GM12878 (cell line): ENCODE measurements around the gene PTBP3. TPM values are rescaled to one million over a fixed set of nuclear protein-coding genes. Genes with fewer than 3 reads are reported as not detected.
A peak's percentile ranks its signal among the peaks of the same experiment; 100 is the strongest.

Experiments used
- ATAC-seq: fragments of 200-7000 bp; cut with Tn5 transposase; 3 replicates; pipeline ENCODE4 v1.9.1; 2020; ENCODE audit warnings: mild to moderate bottlenecking, moderate library complexity
- BruUV-seq: library from RNA; stranded (reverse); fragments of 400-500 nt; replicated peaks from 2 replicates; lab custom pipeline; 2021; lab: Mats Ljungman, UMichigan
- CTCF ChIA-PET: fragments of 300-600 bp; sonication (Branson Sonifier 250); formaldehyde crosslinking; extraction: SDS; loops from one replicate; lab custom pipeline; 2021; ENCODE audit warnings: inconsistent platforms; lab: Yijun Ruan, JAX
- POLR2A ChIA-PET: fragments of 350-600 bp; formaldehyde crosslinking; extraction: SDS; loops from one replicate; lab custom pipeline; 2021; ENCODE audit warnings: inconsistent platforms; lab: Charles Lee
- RAD21 ChIA-PET: fragments of 300-600 bp; sonication (Branson Sonifier 250); formaldehyde crosslinking; loops from one replicate; lab custom pipeline; 2023; ENCODE audit warnings: antibody characterized with exemption; ENCODE audit not compliant: unreplicated experiment; lab: Charles Lee
- SMC1A ChIA-PET: fragments of 300-600 bp; sonication (Branson Sonifier 250); formaldehyde crosslinking; loops from one replicate; lab custom pipeline; 2023; ENCODE audit not compliant: unreplicated experiment, uncharacterized antibody; lab: Charles Lee
- DNase-seq: peaks from one replicate; pipeline ENCODE4 v3.0.0-alpha.2; 2011; ENCODE audit warnings: low read depth, low spot score
- FAIRE-seq: peaks from 3 replicates; lab custom pipeline; 2011; peaks lifted over from hg19 to GRCh38; lab: Jason Lieb, UNC
- H2AFZ ChIP-seq: 2 replicates; pipeline ENCODE4 v1.6.0; 2011; ENCODE audit warnings: low read depth, low read length, control low read depth; ENCODE audit not compliant: control insufficient read depth
- H3K27ac ChIP-seq: 2 replicates; pipeline ENCODE4 v1.5.1; 2011; ENCODE audit warnings: control low read depth; ENCODE audit not compliant: control insufficient read depth, insufficient read depth
- H3K27me3 ChIP-seq, 2 experiments: replicated peaks in 1 of 2; 2 replicates each; pipeline versions ENCODE4 v1.6.0 to v1.6.1; 2011; ENCODE audit warnings: low read length in 1 of 2; ENCODE audit not compliant: control insufficient read depth in 2 of 2, insufficient read depth in 2 of 2
- H3K36me3 ChIP-seq, 2 experiments: 2 replicates each; pipeline ENCODE4 v1.5.1; 2011; ENCODE audit warnings: low read length in 1 of 2; ENCODE audit not compliant: control insufficient read depth in 2 of 2, insufficient read depth in 2 of 2
- H3K4me1 ChIP-seq: 2 replicates; pipeline ENCODE4 v1.6.1; 2011; ENCODE audit warnings: mild to moderate bottlenecking, low read length, moderate library complexity, mixed read lengths; ENCODE audit not compliant: control insufficient read depth, insufficient read depth
- H3K4me2 ChIP-seq: 2 replicates; pipeline ENCODE4 v1.6.0; 2011; ENCODE audit warnings: control low read depth; ENCODE audit not compliant: control insufficient read depth, insufficient read depth
- H3K4me3 ChIP-seq: fragments of 200-600 bp; sonication (generic); 2 replicates; pipeline ENCODE4 v1.5.1; 2016
- H3K79me2 ChIP-seq: 2 replicates; pipeline ENCODE4 v1.6.0; 2011; ENCODE audit warnings: low read length; ENCODE audit not compliant: control insufficient read depth, insufficient read depth
- H3K9ac ChIP-seq: 2 replicates; pipeline ENCODE4 v1.8.0; 2011; ENCODE audit warnings: low read length, control low read depth, mixed read lengths; ENCODE audit not compliant: control insufficient read depth, insufficient read depth
- H3K9me3 ChIP-seq: replicated peaks from 3 replicates; pipeline ENCODE4 v1.5.1; 2011; ENCODE audit warnings: mild to moderate bottlenecking, low read length; ENCODE audit not compliant: control insufficient read depth, insufficient read depth
- H4K20me1 ChIP-seq: 2 replicates; pipeline ENCODE4 v1.6.0; 2011; ENCODE audit not compliant: control insufficient read depth, insufficient read depth
- ATF7 ChIP-seq: fragments of 450-650 bp; IDR thresholded peaks from 2 replicates; pipeline ENCODE4 v1.6.1; 2016; ENCODE audit warnings: low read depth, mild to moderate bottlenecking
- EED ChIP-seq: sonication (generic); IDR thresholded peaks from 2 replicates; pipeline ENCODE4 v1.6.1; 2016; ENCODE audit warnings: antibody characterized with exemption, low read depth
- EGR1 ChIP-seq, 2 experiments: IDR thresholded peaks; 1 replicate in 1 of 2; 2 replicates in 1 of 2; pipeline ENCODE4 v1.6.1; 2011 to 2012; ENCODE audit warnings: low read depth in 2 of 2, low read length in 2 of 2, borderline replicate concordance in 1 of 2, mild to moderate bottlenecking in 1 of 2, moderate library complexity in 1 of 2
- JUNB ChIP-seq: IDR thresholded peaks from 2 replicates; pipeline ENCODE4 v1.6.1; 2016; ENCODE audit warnings: antibody characterized with exemption, mild to moderate bottlenecking
- MYC ChIP-seq: IDR thresholded peaks from 2 replicates; pipeline ENCODE4 v1.6.1; 2011; ENCODE audit warnings: mild to moderate bottlenecking, low read length, moderate library complexity, inconsistent platforms; ENCODE audit not compliant: insufficient read depth, insufficient replicate concordance, insufficient read length, severe bottlenecking
- NR2C2 ChIP-seq: IDR thresholded peaks from 2 replicates; pipeline ENCODE4 v1.6.1; 2011; ENCODE audit warnings: borderline replicate concordance, low read depth; ENCODE audit not compliant: control insufficient read depth, insufficient read length
- NR2F1 ChIP-seq: fragments of 450-650 bp; conservative IDR thresholded peaks from 2 replicates; pipeline ENCODE4 v1.6.1; 2017; ENCODE audit warnings: mild to moderate bottlenecking
- POLR2A ChIP-seq: IDR thresholded peaks from 2 replicates; pipeline ENCODE4 v1.6.1; 2011; ENCODE audit warnings: low read depth, mild to moderate bottlenecking, low read length
- POLR2AphosphoS5 ChIP-seq: IDR thresholded peaks from 2 replicates; pipeline ENCODE4 v1.6.1; 2011; ENCODE audit warnings: mild to moderate bottlenecking, low read length, inconsistent platforms
- RAD21 ChIP-seq: IDR thresholded peaks from 2 replicates; pipeline ENCODE4 v1.6.1; 2011; ENCODE audit warnings: mild to moderate bottlenecking, low read depth, low read length, moderate library complexity; ENCODE audit not compliant: insufficient read depth
- RB1 ChIP-seq: fragments of 450-650 bp; formaldehyde crosslinking; IDR thresholded peaks from 2 replicates; pipeline ENCODE4 v1.6.1; 2017; ENCODE audit warnings: mild to moderate bottlenecking, borderline replicate concordance
- RCOR1 ChIP-seq: conservative IDR thresholded peaks from 2 replicates; pipeline ENCODE4 v1.6.1; 2012; ENCODE audit warnings: low read depth, low read length, improper control_type of control experiment
- TARDBP ChIP-seq: IDR thresholded peaks from 2 replicates; pipeline ENCODE4 v1.6.1; 2016; ENCODE audit warnings: borderline replicate concordance
- ZNF217 ChIP-seq: fragments of 450-650 bp; IDR thresholded peaks from 2 replicates; pipeline ENCODE4 v1.6.1; 2017; ENCODE audit warnings: antibody characterized with exemption, mild to moderate bottlenecking
- WGBS: methylation state at CpG from one replicate; pipeline ENCODE4 v1.1.6; 2016; ENCODE audit warnings: low lambda C conversion rate; ENCODE audit not compliant: insufficient replicate concordance, insufficient coverage; ENCODE audit errors: missing lambda C conversion rate; 5-methylcytosine and 5-hydroxymethylcytosine counted together
- in situ Hi-C: fragments of 300-500 bp; cut with MboI; formaldehyde crosslinking; loops from 9 replicates; pipeline ENCODE4 v1.14.3; 2018; ENCODE audit warnings: mixed read lengths
- intact Hi-C: fragments of 100-400 bp; cut with micrococcal nuclease; formaldehyde crosslinking; loops from one replicate; pipeline ENCODE4 v1.14.2; 2022; ENCODE audit not compliant: unreplicated experiment
- polyA plus RNA-seq, 11 experiments: library from polyadenylated mRNA; depleted of rRNA in 4 of 11; unstranded in 6 of 11; stranded (reverse) in 5 of 11; fragments of >200 nt; fragmentation: Nextera tagmentation in 4 of 11; fragmentation: Illumina TruSeq in 1 of 11; extraction: Ambion mirVana in 4 of 11; extraction: Trizol in 1 of 11; gene quantifications; 1 replicate in 1 of 11; 2 replicates in 10 of 11; pipeline versions ENCODE4 v1.2.1 to v1.2.3, GENCODE V29; 2011 to 2016; ENCODE audit warnings: inconsistent platforms in 2 of 11, missing spikeins in 2 of 11, low read depth in 1 of 11
- total RNA-seq, 4 experiments: library from RNA; depleted of rRNA in 3 of 4; stranded (reverse); fragments of >200 nt in 3 of 4; fragmentation: Illumina TruSeq in 1 of 4; extraction: Trizol in 1 of 4; gene quantifications; 2 replicates each; pipeline versions ENCODE4 v1.2.1 to v1.2.3, GENCODE V29; 2013 to 2021
- TF ChIP-seq, protein P1 (sequence below): fragments of 450-650 bp; IDR thresholded peaks from 2 replicates; pipeline ENCODE4 v1.6.1; 2014; ENCODE audit warnings: mild to moderate bottlenecking
- TF ChIP-seq, protein P2 (sequence below): fragments of 450-650 bp; IDR thresholded peaks from 2 replicates; pipeline ENCODE4 v1.6.1; 2017; ENCODE audit warnings: mild to moderate bottlenecking, moderate library complexity

The PTBP3 gene
- total and polyA plus RNA-seq, 10 of the 15 experiments (the other 5 are each of a cell fraction or from before 2014, with no cell fraction given) = 12.5 to 104 (median 52.7) TPM

DNA sequence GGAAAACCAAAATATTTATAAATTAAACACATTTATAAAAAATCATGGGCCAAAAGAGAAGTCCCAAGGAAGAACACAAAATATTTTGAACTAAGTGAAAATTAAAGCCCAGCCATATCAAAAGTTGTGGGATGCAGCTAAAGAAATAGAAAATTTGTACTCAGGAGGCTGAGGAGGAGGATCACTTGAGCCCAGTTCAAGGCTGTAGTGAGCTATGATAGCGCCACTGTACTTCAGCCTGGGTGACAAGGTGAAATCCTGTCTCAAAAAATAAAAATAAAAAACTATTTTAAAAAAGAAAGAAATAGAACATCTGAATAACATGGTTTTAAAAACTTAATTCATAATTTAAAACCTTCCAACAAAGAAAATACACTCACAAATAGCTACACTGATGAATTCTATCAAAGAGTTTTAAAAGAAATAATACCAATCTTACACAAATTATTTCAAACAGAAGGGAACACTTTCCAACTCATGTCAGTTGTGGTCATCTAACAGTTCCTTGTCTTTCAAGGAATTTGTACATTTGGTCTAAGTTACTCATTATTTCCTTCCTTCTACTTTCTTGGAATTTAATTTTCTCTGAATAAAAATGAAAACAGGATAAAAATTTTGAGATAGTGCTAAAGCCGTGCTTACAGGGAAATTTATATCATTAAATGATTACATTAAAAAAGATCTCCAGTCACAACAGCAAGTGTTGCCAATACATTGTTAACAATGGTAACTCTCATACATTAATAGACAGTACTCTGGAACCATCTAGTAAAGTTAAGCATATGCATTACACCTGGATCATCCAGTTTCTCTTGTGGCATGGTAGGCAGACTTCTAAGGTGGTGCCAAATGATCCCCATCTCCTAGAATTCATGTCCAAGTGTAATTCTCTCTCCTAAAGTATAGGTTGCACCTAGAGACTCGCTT lies 17.8 kb downstream of the PTBP3 start:
- FAIRE-seq (no peak), ATAC-seq (no peak), DNase-seq (no peak)
- no peaks in the 10 kb centered on the region for H3K27me3 ChIP-seq
- H3K9me3 ChIP-seq = no peaks in the 10 kb centered on the region; the same call in 2 of the 3 replicates
- in situ Hi-C loops (no loop called here), intact Hi-C loops (no loop called here)
- no peak overlapping the region for H2AFZ ChIP-seq
- H4K20me1 ChIP-seq = no peaks in the 10 kb centered on the region
- H3K4me3 ChIP-seq = no peak overlapping the region
- H3K79me2 ChIP-seq = peaks cover 75% of the 10 kb centered on the region
- SMC1A ChIA-PET = interaction anchor here (0.5 to 2.7 kb wide), 7 partner anchors 9 to 923 kb away, joined by 3 to 12 read pairs (median 4); no protein-coding TSS in a partner anchor
- BruUV-seq = TSS peak; percentile 26
- POLR2A ChIA-PET = interaction anchor here (0.6 kb wide), 1 partner anchor 58 kb away, joined by 3 read pairs; no protein-coding TSS in a partner anchor
- 67% methylated on average over 3 of the region's 3 CpGs for WGBS
- no peak overlapping the region for H3K27ac ChIP-seq
- H3K4me1 ChIP-seq = peaks cover 4% of the 10 kb centered on the region; the same call in 1 of the 2 replicates
- no peak overlapping the region for H3K9ac ChIP-seq
- RAD21 ChIA-PET = no interaction called here
- CTCF ChIA-PET = interaction anchor here (0.6 to 1.2 kb wide), 5 partner anchors 10 to 821 kb away, joined by 3 to 4 read pairs (median 3); no protein-coding TSS in a partner anchor
- no peaks in the 10 kb centered on the region for H3K36me3 ChIP-seq
- no peak overlapping the region for H3K4me2 ChIP-seq
- TF ChIP-seq RB1 = no peak
- TF ChIP-seq RCOR1 = no peak
- no peak for TF ChIP-seq JUNB
- TF ChIP-seq, protein P1, sequence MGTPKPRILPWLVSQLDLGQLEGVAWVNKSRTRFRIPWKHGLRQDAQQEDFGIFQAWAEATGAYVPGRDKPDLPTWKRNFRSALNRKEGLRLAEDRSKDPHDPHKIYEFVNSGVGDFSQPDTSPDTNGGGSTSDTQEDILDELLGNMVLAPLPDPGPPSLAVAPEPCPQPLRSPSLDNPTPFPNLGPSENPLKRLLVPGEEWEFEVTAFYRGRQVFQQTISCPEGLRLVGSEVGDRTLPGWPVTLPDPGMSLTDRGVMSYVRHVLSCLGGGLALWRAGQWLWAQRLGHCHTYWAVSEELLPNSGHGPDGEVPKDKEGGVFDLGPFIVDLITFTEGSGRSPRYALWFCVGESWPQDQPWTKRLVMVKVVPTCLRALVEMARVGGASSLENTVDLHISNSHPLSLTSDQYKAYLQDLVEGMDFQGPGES = no peak
- TF ChIP-seq TARDBP = no peak
- no peak for TF ChIP-seq EED
- TF ChIP-seq MYC = no peak
- no peak for TF ChIP-seq RAD21
- no peak for TF ChIP-seq NR2F1
- TF ChIP-seq EGR1 (IDR thresholded peaks at IDR 0.05; ENCODE audit: borderline replicate concordance in 1 of 2, low read depth in 2 of 2, low read length in 2 of 2) = no peak
- TF ChIP-seq, protein P2, sequence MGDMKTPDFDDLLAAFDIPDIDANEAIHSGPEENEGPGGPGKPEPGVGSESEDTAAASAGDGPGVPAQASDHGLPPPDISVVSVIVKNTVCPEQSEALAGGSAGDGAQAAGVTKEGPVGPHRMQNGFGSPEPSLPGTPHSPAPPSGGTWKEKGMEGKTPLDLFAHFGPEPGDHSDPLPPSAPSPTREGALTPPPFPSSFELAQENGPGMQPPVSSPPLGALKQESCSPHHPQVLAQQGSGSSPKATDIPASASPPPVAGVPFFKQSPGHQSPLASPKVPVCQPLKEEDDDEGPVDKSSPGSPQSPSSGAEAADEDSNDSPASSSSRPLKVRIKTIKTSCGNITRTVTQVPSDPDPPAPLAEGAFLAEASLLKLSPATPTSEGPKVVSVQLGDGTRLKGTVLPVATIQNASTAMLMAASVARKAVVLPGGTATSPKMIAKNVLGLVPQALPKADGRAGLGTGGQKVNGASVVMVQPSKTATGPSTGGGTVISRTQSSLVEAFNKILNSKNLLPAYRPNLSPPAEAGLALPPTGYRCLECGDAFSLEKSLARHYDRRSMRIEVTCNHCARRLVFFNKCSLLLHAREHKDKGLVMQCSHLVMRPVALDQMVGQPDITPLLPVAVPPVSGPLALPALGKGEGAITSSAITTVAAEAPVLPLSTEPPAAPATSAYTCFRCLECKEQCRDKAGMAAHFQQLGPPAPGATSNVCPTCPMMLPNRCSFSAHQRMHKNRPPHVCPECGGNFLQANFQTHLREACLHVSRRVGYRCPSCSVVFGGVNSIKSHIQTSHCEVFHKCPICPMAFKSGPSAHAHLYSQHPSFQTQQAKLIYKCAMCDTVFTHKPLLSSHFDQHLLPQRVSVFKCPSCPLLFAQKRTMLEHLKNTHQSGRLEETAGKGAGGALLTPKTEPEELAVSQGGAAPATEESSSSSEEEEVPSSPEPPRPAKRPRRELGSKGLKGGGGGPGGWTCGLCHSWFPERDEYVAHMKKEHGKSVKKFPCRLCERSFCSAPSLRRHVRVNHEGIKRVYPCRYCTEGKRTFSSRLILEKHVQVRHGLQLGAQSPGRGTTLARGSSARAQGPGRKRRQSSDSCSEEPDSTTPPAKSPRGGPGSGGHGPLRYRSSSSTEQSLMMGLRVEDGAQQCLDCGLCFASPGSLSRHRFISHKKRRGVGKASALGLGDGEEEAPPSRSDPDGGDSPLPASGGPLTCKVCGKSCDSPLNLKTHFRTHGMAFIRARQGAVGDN = no peak
- TF ChIP-seq NR2C2 = no peak
- TF ChIP-seq ATF7 = no peak
- TF ChIP-seq ZNF217 = no peak
- no peak for TF ChIP-seq POLR2AphosphoS5
- no peak for TF ChIP-seq POLR2A
